HepG2 (cell line): ENCODE measurements around the gene APOM. TPM values are rescaled to one million over a fixed set of nuclear protein-coding genes. Genes with fewer than 3 reads are reported as not detected.

Experiments
- AHR ChIP-seq: IDR thresholded peaks from 2 replicates; pipeline ENCODE4 v1.6.1; 2018; ENCODE audit warnings: missing genetic modification reagents, missing compliant biosample characterization
- FOXA1 ChIP-seq, 2 experiments: fragments of 450-650 bp in 1 of 2; sonication (generic) in 1 of 2; formaldehyde crosslinking in 1 of 2; IDR thresholded peaks; 2 replicates each; pipeline versions ENCODE4 v1.4.0 to v1.6.1; 2016 to 2020; ENCODE audit warnings: missing genetic modification reagents in 1 of 2
- NCOR1 ChIP-seq: fragments of 200-600 bp; sonication (generic); IDR thresholded peaks from 2 replicates; pipeline ENCODE4 v1.7.0; 2017; ENCODE audit warnings: antibody characterized with exemption, low read length, borderline replicate concordance
- POLR2AphosphoS5 ChIP-seq: IDR thresholded peaks from 2 replicates; pipeline ENCODE4 v1.6.1; 2012; ENCODE audit warnings: low read depth, low read length
- RBFOX2 ChIP-seq: fragments of 200-400 bp; formaldehyde crosslinking; IDR thresholded peaks from 2 replicates; pipeline ENCODE4 v1.6.1; 2017; ENCODE audit warnings: low read depth, mild to moderate bottlenecking, low read length
- RCOR2 ChIP-seq: IDR thresholded peaks from 2 replicates; pipeline ENCODE4 v1.6.1; 2016; ENCODE audit warnings: missing biosample characterization, missing genetic modification reagents
- TEAD3 ChIP-seq: optimal IDR thresholded peaks from 2 replicates; pipeline ENCODE3; 2016; ENCODE audit warnings: borderline replicate concordance
- ZNF180 ChIP-seq: sonication (generic); formaldehyde crosslinking; IDR thresholded peaks from 2 replicates; pipeline ENCODE4 v1.4.0; 2020; ENCODE audit warnings: low read depth, missing genetic modification reagents, borderline replicate concordance
- ZNF543 ChIP-seq: sonication (generic); formaldehyde crosslinking; IDR thresholded peaks from 2 replicates; pipeline ENCODE4 v1.4.0; 2020; ENCODE audit warnings: mild to moderate bottlenecking, missing genetic modification reagents
- ZNF598 ChIP-seq: sonication (generic); formaldehyde crosslinking; IDR thresholded peaks from 2 replicates; pipeline ENCODE4 v1.5.1; 2020; ENCODE audit warnings: mild to moderate bottlenecking, missing genetic modification reagents, borderline replicate concordance
- ZNF747 ChIP-seq: sonication (generic); formaldehyde crosslinking; IDR thresholded peaks from 2 replicates; pipeline ENCODE4 v1.8.1; 2023; ENCODE audit warnings: missing genetic modification reagents, mild to moderate bottlenecking, borderline replicate concordance
- ZNF788 ChIP-seq: sonication (generic); formaldehyde crosslinking; IDR thresholded peaks from 2 replicates; pipeline ENCODE4 v1.5.0; 2020; ENCODE audit warnings: mild to moderate bottlenecking, missing genetic modification reagents, borderline replicate concordance
- ZSCAN31 ChIP-seq: sonication (generic); formaldehyde crosslinking; IDR thresholded peaks from 2 replicates; pipeline ENCODE4 v1.5.0; 2020; ENCODE audit warnings: low read depth, mild to moderate bottlenecking, missing genetic modification reagents
- polyA plus RNA-seq, 8 experiments: library from polyadenylated mRNA; depleted of rRNA in 3 of 8; stranded (reverse) in 7 of 8; unstranded in 1 of 8; fragments of >200 nt; fragmentation: Illumina TruSeq in 4 of 8; extraction: Trizol in 4 of 8; gene quantifications; 2 replicates each; pipeline versions ENCODE4 v1.2.1 to v1.2.3, GENCODE V29; 2011 to 2016; ENCODE audit warnings: low read depth in 4 of 8, missing spikeins in 1 of 8, mixed read lengths in 1 of 8; ENCODE audit not compliant: insufficient read depth in 1 of 8
- total RNA-seq, 5 experiments: library from RNA; depleted of rRNA; stranded (reverse); fragments of >200 nt; fragmentation: Illumina TruSeq; extraction: Trizol; gene quantifications; 2 replicates each; pipeline ENCODE4 v1.2.3, GENCODE V29; 2016; ENCODE audit warnings: low read depth in 1 of 5
- TF ChIP-seq, protein P1 (sequence below): sonication (generic); formaldehyde crosslinking; conservative IDR thresholded peaks from 2 replicates; pipeline ENCODE4 v1.4.0; 2020; ENCODE audit warnings: mild to moderate bottlenecking, missing genetic modification reagents, moderate library complexity
- TF ChIP-seq, protein P2 (sequence below): conservative IDR thresholded peaks from 2 replicates; pipeline ENCODE4 v1.6.1; 2018; ENCODE audit warnings: missing genetic modification reagents
- TF ChIP-seq, protein P3 (sequence below): sonication (generic); formaldehyde crosslinking; IDR thresholded peaks from 2 replicates; pipeline ENCODE4 v1.8.1; 2023; ENCODE audit warnings: mild to moderate bottlenecking, inconsistent platforms, moderate library complexity, missing genetic modification reagents, borderline replicate concordance
- TF ChIP-seq, protein P4 (sequence below): sonication (generic); formaldehyde crosslinking; IDR thresholded peaks from 2 replicates; pipeline ENCODE4 v1.8.0; 2022; ENCODE audit warnings: mild to moderate bottlenecking, missing genetic modification reagents
- TF ChIP-seq, protein P5 (sequence below): sonication (generic); formaldehyde crosslinking; IDR thresholded peaks from 2 replicates; pipeline ENCODE4 v1.4.0; 2020; ENCODE audit warnings: mild to moderate bottlenecking, missing genetic modification reagents

The APOM gene
- total and polyA plus RNA-seq, 2 of the 13 experiments (the other 11 are each of a cell fraction or from before 2014, with no cell fraction given): 98.2 to 1,140 TPM

DNA sequence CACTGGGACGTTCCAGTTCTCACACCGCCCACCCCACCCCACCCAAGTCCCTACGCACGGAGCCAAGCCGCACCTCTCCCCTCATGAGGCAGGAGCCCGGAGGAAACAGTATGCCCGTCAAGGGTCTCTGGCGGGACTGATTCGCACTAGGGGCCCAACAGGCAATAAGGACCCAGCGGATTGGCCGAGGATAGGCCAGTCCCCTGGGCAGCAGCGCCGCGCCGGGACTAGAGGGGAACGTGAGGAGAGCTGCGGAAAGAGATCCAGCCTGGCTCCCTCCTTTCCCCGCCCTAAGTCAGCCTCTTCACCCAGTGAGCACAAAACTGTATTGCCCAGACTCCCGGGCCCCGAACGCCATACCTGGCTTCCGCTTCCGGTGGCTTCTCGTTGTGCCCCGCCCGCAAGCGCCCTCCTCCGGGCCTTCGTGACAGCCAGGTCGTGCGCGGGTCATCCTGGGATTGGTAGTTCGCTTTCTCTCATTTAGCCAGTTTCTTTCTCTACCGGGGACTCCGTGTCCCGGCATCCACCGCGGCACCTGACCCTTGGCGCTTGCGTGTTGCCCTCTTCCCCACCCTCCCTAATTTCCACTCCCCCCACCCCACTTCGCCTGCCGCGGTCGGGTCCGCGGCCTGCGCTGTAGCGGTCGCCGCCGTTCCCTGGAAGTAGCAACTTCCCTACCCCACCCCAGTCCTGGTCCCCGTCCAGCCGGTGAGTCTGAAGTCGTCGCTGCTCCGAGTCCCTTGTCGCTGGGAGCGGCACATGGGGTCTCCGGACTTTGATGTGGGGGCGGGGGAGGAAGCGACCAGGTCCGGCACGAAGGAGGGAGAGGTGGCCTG lies 10.0 kb downstream of the APOM start, which contains the start of gene CSNK2B (continued):
- TF ChIP-seq ZNF543 (CRISPR knock-in tag) (no peak; the same call in 1 of the 2 replicates), ZNF747 (CRISPR knock-in tag) (peak; percentile 84; the same call in 1 of the 2 replicates), AHR (0 out of 2 replicates have a peak, but pooled peaks have one; percentile 50), POLR2AphosphoS5 (peak; percentile 80), NCOR1 (peak; percentile 66; the same call in 1 of the 2 replicates), FOXA1 (IDR thresholded peaks at IDR 0.05) (no peak), FOXA1 (CRISPR knock-in tag; IDR thresholded peaks at IDR 0.05) (no peak; the same call in 1 of the 2 replicates), ZNF788 (CRISPR knock-in tag) (peak; percentile 73; the same call in 1 of the 2 replicates), ZNF180 (CRISPR knock-in tag) (0 out of 2 replicates have a peak, but pooled peaks have one; percentile 31), RBFOX2 (peak; percentile 94), ZSCAN31 (CRISPR knock-in tag) (peak; percentile 44; the same call in 1 of the 2 replicates), TEAD3 (CRISPR knock-in tag) (no peak), RCOR2 (CRISPR knock-in tag) (no peak), ZNF598 (CRISPR knock-in tag) (no peak)
- TF ChIP-seq, protein P1, sequence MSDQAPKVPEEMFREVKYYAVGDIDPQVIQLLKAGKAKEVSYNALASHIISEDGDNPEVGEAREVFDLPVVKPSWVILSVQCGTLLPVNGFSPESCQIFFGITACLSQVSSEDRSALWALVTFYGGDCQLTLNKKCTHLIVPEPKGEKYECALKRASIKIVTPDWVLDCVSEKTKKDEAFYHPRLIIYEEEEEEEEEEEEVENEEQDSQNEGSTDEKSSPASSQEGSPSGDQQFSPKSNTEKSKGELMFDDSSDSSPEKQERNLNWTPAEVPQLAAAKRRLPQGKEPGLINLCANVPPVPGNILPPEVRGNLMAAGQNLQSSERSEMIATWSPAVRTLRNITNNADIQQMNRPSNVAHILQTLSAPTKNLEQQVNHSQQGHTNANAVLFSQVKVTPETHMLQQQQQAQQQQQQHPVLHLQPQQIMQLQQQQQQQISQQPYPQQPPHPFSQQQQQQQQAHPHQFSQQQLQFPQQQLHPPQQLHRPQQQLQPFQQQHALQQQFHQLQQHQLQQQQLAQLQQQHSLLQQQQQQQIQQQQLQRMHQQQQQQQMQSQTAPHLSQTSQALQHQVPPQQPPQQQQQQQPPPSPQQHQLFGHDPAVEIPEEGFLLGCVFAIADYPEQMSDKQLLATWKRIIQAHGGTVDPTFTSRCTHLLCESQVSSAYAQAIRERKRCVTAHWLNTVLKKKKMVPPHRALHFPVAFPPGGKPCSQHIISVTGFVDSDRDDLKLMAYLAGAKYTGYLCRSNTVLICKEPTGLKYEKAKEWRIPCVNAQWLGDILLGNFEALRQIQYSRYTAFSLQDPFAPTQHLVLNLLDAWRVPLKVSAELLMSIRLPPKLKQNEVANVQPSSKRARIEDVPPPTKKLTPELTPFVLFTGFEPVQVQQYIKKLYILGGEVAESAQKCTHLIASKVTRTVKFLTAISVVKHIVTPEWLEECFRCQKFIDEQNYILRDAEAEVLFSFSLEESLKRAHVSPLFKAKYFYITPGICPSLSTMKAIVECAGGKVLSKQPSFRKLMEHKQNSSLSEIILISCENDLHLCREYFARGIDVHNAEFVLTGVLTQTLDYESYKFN (CRISPR knock-in tag): peak; percentile 44
- TF ChIP-seq, protein P2, sequence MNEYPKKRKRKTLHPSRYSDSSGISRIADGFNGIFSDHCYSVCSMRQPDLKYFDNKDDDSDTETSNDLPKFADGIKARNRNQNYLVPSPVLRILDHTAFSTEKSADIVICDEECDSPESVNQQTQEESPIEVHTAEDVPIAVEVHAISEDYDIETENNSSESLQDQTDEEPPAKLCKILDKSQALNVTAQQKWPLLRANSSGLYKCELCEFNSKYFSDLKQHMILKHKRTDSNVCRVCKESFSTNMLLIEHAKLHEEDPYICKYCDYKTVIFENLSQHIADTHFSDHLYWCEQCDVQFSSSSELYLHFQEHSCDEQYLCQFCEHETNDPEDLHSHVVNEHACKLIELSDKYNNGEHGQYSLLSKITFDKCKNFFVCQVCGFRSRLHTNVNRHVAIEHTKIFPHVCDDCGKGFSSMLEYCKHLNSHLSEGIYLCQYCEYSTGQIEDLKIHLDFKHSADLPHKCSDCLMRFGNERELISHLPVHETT (CRISPR knock-in tag): 0 out of 2 replicates have a peak, but pooled peaks have one; percentile 62
- TF ChIP-seq, protein P3, sequence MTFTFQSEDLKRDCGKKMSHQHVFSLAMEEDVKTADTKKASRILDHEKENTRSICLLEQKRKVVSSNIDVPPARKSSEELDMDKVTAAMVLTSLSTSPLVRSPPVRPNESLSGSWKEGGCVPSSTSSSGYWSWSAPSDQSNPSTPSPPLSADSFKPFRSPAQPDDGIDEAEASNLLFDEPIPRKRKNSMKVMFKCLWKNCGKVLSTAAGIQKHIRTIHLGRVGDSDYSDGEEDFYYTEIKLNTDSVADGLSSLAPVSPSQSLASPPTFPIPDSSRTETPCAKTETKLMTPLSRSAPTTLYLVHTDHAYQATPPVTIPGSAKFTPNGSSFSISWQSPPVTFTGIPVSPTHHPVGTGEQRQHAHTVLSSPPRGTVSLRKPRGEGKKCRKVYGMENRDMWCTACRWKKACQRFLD (CRISPR knock-in tag): no peak
- TF ChIP-seq, protein P4, sequence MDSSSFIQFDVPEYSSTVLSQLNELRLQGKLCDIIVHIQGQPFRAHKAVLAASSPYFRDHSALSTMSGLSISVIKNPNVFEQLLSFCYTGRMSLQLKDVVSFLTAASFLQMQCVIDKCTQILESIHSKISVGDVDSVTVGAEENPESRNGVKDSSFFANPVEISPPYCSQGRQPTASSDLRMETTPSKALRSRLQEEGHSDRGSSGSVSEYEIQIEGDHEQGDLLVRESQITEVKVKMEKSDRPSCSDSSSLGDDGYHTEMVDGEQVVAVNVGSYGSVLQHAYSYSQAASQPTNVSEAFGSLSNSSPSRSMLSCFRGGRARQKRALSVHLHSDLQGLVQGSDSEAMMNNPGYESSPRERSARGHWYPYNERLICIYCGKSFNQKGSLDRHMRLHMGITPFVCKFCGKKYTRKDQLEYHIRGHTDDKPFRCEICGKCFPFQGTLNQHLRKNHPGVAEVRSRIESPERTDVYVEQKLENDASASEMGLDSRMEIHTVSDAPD (CRISPR knock-in tag): peak; percentile 73; the same call in 1 of the 2 replicates
- TF ChIP-seq, protein P5, sequence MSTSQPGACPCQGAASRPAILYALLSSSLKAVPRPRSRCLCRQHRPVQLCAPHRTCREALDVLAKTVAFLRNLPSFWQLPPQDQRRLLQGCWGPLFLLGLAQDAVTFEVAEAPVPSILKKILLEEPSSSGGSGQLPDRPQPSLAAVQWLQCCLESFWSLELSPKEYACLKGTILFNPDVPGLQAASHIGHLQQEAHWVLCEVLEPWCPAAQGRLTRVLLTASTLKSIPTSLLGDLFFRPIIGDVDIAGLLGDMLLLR (CRISPR knock-in tag): peak; percentile 74; the same call in 1 of the 2 replicates
